ENCODE results near the gene MGARP.

Gene MGARP

DNA sequence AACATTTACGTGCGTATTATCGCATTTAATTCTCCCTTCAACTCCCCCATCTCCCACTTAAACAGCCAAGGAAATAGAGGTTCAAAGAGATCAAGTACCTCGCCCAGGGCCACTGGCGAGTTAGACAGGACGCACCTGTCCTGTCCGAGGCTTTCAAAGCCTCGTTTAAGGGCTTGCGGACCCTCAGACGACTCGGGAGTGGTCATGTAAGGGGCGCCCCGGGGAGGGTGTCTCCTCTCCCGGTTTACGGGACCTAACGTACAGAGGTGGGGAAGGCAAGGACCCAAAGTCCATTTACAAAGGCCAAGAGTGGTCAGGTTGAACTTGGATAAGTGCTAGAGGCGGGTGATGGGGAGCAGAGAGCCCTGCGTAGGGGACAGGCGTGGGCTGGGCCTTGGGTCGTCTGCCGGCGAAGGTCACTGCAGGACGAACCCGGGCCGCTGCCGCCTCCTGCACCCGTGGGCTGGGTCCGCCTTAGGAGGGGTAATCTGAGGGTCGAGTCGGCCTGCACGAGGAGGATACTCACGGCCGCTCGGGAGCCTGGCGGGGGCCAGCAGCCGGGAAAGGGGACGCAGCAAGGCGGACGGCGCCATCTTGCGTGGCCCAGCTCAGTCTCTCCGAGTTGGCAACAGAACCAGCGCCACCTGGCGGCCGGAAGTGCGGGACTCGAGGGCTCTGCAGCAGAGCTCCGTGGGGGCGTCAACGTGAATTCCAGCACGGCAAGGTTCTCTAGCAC is 15.3 kb upstream of the MGARP start:
- TF ChIP-seq, protein P1, sequence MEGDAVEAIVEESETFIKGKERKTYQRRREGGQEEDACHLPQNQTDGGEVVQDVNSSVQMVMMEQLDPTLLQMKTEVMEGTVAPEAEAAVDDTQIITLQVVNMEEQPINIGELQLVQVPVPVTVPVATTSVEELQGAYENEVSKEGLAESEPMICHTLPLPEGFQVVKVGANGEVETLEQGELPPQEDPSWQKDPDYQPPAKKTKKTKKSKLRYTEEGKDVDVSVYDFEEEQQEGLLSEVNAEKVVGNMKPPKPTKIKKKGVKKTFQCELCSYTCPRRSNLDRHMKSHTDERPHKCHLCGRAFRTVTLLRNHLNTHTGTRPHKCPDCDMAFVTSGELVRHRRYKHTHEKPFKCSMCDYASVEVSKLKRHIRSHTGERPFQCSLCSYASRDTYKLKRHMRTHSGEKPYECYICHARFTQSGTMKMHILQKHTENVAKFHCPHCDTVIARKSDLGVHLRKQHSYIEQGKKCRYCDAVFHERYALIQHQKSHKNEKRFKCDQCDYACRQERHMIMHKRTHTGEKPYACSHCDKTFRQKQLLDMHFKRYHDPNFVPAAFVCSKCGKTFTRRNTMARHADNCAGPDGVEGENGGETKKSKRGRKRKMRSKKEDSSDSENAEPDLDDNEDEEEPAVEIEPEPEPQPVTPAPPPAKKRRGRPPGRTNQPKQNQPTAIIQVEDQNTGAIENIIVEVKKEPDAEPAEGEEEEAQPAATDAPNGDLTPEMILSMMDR (IDR thresholded peaks at IDR 0.05; ENCODE audit: low read depth, low read length): peak; percentile 93
- DNase-seq (ENCODE audit: low read depth in 2 of 2): peak; percentile 95 to 96
- peak overlapping the region; percentile 70 to 80 for H3K4me3 ChIP-seq (replicated peaks in 1 of 2; ENCODE audit: low read depth in 2 of 2, low read length in 2 of 2)

DNA sequence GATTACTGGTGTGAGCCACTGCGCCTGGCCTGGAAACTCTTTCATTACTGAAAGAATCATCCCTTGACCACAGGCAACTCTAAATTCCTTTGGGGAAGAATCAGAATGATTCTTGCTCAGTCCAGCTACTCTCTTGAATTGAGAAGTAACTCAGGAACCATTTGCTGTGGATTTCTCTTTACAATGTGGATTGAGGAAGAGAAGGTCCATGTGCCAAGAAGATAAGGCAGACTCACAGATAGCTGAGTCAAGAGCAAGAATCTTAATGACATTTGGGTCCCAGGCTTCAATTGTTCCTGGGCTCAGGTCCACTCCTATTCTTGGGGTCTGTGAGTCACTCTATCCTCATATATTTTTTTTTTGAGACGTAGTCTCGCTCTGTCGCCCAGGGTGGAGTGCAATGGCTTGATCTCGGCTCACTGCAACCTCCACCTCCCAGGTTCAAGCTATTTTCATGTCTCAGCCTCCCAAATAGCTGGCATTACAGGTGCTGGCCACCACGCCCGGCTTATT is 6.2 kb upstream of the MGARP start:
- peak in 1 of 2 donors; percentile 15 for DNase-seq (ENCODE audit: low read depth in 2 of 2)
- TF ChIP-seq, protein P1 (IDR thresholded peaks at IDR 0.05; ENCODE audit: low read depth, low read length): no peak
- no peak overlapping the region for H3K4me3 ChIP-seq (replicated peaks in 1 of 2; ENCODE audit: low read depth in 2 of 2, low read length in 2 of 2)

DNA sequence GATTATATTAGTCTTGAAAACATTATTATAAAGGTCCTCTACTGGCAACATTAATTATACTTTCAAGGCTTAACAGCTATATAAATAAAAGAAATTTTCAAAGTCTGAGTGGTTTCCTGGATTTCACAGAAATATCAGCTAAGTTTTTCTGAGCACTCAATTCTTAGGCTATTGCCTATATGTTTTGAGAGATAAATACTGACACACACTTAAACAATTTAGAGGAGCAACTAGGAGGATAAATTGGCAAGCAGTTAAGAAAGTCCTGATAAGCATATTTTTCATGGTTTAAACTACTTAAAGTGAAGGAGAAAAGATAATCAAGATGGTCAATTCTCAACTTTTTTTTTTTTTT is 2.7 kb upstream of the MGARP start:
- DNase-seq (ENCODE audit: low read depth in 2 of 2): peak in 1 of 2 donors; percentile 16
- H3K4me3 ChIP-seq (replicated peaks in 1 of 2; ENCODE audit: low read depth in 2 of 2, low read length in 2 of 2): no peak overlapping the region
- TF ChIP-seq, protein P1 (IDR thresholded peaks at IDR 0.05; ENCODE audit: low read depth, low read length): no peak

DNA sequence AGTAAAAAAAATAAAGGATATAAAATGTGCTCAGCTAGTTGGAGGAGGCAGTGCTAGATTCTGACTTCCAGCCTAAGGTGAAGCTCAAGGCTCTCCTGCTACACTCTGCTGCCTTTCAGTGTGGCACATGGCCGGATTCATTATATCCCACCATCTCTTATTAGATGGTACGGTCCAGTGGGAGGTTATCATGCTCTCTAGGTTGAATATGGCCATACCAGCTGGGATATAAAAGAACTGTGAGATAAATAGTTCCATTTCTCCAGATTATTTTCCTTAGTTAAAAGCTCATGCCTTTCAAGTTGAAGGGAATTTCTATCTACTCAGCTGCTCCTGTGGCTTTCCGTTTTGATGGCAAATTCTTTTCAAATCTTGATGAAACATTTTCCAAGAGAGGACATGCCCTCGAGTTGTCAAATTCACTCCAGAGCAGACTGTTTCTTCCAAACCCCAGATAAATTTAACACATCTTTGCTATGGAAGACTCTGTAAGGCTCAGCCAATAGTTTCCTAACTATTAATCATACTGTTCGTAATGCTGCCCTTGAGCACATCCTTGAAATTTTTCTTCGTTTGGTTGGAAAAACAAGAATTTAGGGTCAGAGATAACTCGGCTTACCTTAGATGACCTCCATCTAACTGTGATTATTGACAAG is 2.2 kb upstream of the MGARP start:
- H3K4me3 ChIP-seq (replicated peaks in 1 of 2; ENCODE audit: low read depth in 2 of 2, low read length in 2 of 2): no peak overlapping the region
- peak; percentile 24 to 41 for DNase-seq (ENCODE audit: low read depth in 2 of 2)
- TF ChIP-seq, protein P1 (IDR thresholded peaks at IDR 0.05; ENCODE audit: low read depth, low read length): no peak

DNA sequence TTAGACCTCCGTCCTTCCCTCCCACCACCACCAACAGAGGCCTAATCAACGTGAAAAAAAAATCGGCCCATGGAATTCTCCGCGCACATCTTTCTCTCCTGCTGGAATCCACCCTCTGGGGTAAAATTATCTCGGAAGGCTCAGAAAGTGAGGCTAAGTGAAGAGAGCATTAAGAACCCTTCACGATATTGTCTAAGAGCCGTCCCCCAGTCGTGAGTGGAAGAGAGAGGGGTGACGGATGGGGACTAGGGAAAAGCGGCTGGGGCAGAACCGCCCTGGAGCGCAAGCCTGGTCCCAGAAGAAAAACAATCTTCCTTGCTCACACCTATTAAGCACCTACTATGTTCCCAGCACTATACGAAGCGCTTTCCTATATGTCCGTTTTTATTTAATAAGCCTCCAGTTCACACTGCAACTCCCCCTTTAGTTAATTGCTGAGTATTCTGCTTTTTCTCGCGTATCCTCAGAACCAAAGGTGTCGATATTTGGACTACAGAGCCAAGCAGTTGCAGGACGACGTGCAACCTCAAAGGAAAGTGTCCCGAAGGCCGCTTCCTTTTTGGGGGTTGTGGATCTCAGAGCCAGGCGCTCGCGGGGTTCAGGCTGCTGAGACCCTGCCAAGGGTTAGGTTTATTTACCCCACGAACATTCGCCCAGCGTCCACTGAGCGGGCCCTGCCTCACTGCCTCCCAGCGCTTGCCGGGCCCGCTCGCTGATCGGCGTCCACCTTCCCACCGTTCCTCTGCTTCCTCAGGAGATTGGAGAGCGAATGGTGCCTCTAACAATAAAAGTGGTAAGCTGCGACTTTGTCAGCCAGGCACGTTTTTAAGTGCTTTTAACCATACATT is 889 bp downstream of the MGARP start:
- DNase-seq (ENCODE audit: low read depth in 2 of 2): no peak
- peak overlapping the region; percentile 62 to 70 for H3K4me3 ChIP-seq (replicated peaks in 1 of 2; ENCODE audit: low read depth in 2 of 2, low read length in 2 of 2)
- TF ChIP-seq, protein P1 (IDR thresholded peaks at IDR 0.05; ENCODE audit: low read depth, low read length): no peak

DNA sequence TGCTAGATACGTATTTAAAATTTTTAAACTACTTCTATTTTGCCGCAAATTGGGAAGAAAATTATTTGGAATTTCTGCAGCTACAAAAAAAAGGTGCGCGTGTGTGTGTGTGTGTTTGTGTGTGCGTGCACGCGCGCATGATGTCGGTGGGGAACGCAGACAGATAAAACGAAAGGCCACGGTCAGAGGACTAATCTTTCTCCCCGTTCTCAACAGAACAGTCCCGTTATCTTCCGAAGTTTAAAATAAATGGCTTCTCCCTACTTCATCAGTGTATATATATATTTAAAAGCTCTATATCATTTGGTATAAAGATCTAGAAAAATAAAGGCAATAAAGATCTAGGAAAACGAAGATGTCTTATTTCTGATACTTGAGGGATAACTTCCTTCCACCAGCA is 1.5 kb downstream of the MGARP start:
- TF ChIP-seq, protein P1 (IDR thresholded peaks at IDR 0.05; ENCODE audit: low read depth, low read length): no peak
- no peak for DNase-seq (ENCODE audit: low read depth in 2 of 2)
- peak overlapping the region in 1 of 2 donors; percentile 62 for H3K4me3 ChIP-seq (replicated peaks in 1 of 2; ENCODE audit: low read depth in 2 of 2, low read length in 2 of 2)
